SU-DHL-6 (cell line): ENCODE results near the gene AGFG2.

Experiments used
- H2AFZ ChIP-seq: fragments of 200-600 bp; sonication (generic); 2 replicates; pipeline ENCODE4 v1.6.1; 2014; ENCODE audit warnings: low read depth, mild to moderate bottlenecking, moderate library complexity, mixed read lengths, antibody characterized with exemption, low read length; ENCODE audit not compliant: severe bottlenecking
- H3F3A ChIP-seq: fragments of 200-600 bp; shearing (Covaris generic); 2 replicates; pipeline ENCODE4 v1.6.0; 2016; ENCODE audit warnings: antibody characterized with exemption, mild to moderate bottlenecking; ENCODE audit not compliant: insufficient read depth
- H3K27ac ChIP-seq: fragments of 200-600 bp; sonication (generic); 2 replicates; pipeline ENCODE4 v1.5.1; 2016; ENCODE audit warnings: low read depth, mild to moderate bottlenecking, low read length, moderate library complexity, mixed read lengths
- H3K27me3 ChIP-seq: fragments of 200-600 bp; sonication (generic), shearing (Covaris generic); 2 replicates; pipeline ENCODE4 v1.6.0; 2014; ENCODE audit warnings: mild to moderate bottlenecking, low read length
- H3K36me3 ChIP-seq: fragments of 200-600 bp; sonication (generic); 2 replicates; pipeline ENCODE4 v1.6.1; 2014; ENCODE audit warnings: mild to moderate bottlenecking, low read length, mixed read lengths
- H3K4me2 ChIP-seq: fragments of 300-600, 200-600 bp; shearing (Covaris generic), sonication (generic); 2 replicates; pipeline ENCODE4 v1.6.0; 2014; ENCODE audit warnings: low read length, low read depth, mild to moderate bottlenecking; ENCODE audit not compliant: poor library complexity, severe bottlenecking
- H3K4me3 ChIP-seq: fragments of 200-600 bp; sonication (generic); 2 replicates; pipeline ENCODE4 v1.5.1; 2014; ENCODE audit warnings: antibody characterized with exemption, low read length, mild to moderate bottlenecking, mixed read lengths; ENCODE audit not compliant: insufficient read depth, poor library complexity, severe bottlenecking
- H3K79me2 ChIP-seq: fragments of 200-600 bp; sonication (generic); 2 replicates; pipeline ENCODE4 v1.6.1; 2014; ENCODE audit warnings: mild to moderate bottlenecking, low read length, moderate library complexity; ENCODE audit not compliant: insufficient read depth
- H3K9ac ChIP-seq: fragments of 200-600 bp; sonication (generic); 2 replicates; pipeline ENCODE4 v1.7.0; 2014; ENCODE audit warnings: mild to moderate bottlenecking, low read length
- H3K9me2 ChIP-seq: fragments of 200-600 bp; sonication (generic); replicated peaks from 2 replicates; pipeline ENCODE4 v1.6.1; 2014; ENCODE audit warnings: low read length; ENCODE audit not compliant: insufficient read depth
- H3K9me3 ChIP-seq: fragments of 200-600 bp; sonication (generic); 2 replicates; pipeline ENCODE4 v1.6.1; 2014; ENCODE audit warnings: low read length, mixed read lengths; ENCODE audit not compliant: insufficient read depth
- H4K20me1 ChIP-seq: fragments of 200-600 bp; sonication (generic); 2 replicates; pipeline ENCODE4 v1.6.1; 2014; ENCODE audit warnings: low read depth, mild to moderate bottlenecking, antibody characterized with exemption, low read length, moderate library complexity, mixed read lengths
- EZH2phosphoT487 ChIP-seq: fragments of 200-600 bp; sonication (generic), shearing (Covaris generic); conservative IDR thresholded peaks from 2 replicates; pipeline ENCODE4 v1.6.1; 2018; ENCODE audit warnings: mild to moderate bottlenecking, antibody characterized with exemption, low read length, moderate library complexity, mixed read lengths
- TF ChIP-seq, protein P1 (sequence below): fragments of 200-600 bp; sonication (generic); IDR thresholded peaks from one replicate; pipeline ENCODE4 v1.5.1; 2017; ENCODE audit warnings: antibody characterized with exemption, mild to moderate bottlenecking, low read length, moderate library complexity; ENCODE audit not compliant: insufficient read depth, poor library complexity, severe bottlenecking

AGFG2 gene

GRCh38 chr7:100513212-100513810 lies 25.7 kb upstream of the AGFG2 start:
- H3K79me2 ChIP-seq, result no peaks in the 10 kb centered on the region
- H3K27me3 ChIP-seq, result no peaks in the 10 kb centered on the region
- H2AFZ ChIP-seq, result no peak overlapping the region
- H3K36me3 ChIP-seq, result no peaks in the 10 kb centered on the region
- no peaks in the 10 kb centered on the region for H3K9me3 ChIP-seq
- H4K20me1 ChIP-seq, result no peaks in the 10 kb centered on the region
- no peaks in the 10 kb centered on the region for H3F3A ChIP-seq
- no peak overlapping the region for H3K27ac ChIP-seq
- H3K4me3 ChIP-seq, result no peak overlapping the region
- TF ChIP-seq, protein P1, sequence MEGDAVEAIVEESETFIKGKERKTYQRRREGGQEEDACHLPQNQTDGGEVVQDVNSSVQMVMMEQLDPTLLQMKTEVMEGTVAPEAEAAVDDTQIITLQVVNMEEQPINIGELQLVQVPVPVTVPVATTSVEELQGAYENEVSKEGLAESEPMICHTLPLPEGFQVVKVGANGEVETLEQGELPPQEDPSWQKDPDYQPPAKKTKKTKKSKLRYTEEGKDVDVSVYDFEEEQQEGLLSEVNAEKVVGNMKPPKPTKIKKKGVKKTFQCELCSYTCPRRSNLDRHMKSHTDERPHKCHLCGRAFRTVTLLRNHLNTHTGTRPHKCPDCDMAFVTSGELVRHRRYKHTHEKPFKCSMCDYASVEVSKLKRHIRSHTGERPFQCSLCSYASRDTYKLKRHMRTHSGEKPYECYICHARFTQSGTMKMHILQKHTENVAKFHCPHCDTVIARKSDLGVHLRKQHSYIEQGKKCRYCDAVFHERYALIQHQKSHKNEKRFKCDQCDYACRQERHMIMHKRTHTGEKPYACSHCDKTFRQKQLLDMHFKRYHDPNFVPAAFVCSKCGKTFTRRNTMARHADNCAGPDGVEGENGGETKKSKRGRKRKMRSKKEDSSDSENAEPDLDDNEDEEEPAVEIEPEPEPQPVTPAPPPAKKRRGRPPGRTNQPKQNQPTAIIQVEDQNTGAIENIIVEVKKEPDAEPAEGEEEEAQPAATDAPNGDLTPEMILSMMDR, result no peak
- TF ChIP-seq EZH2phosphoT487, result no peak
- no peak overlapping the region for H3K9ac ChIP-seq
- no peak overlapping the region for H3K4me2 ChIP-seq
- H3K9me2 ChIP-seq, result no peaks in the 10 kb centered on the region

DNA sequence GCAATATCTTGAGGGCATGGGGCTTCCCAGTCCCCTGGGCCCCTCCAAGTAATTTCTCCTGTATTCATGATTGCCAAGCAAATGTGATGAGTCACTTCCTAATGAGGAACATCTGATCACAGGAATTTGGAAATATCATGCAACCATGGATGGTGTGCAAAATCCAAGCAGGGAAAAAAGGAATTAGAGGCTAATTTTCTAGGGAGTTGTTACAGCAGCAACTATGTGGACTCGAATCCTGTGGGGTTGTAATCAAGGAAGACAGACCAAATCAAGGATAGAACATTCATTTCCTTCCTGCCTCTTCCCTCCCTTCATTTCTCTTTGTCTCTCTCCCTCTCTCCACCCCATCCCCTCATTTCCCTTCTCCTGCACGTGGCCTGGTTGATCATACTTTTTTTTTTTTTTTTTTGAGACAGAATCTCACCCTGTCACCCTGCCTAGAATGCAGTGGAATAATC lies 23.9 kb upstream of the AGFG2 start:
- H3K9me2 ChIP-seq, result no peaks in the 10 kb centered on the region
- H3K79me2 ChIP-seq, result no peaks in the 10 kb centered on the region
- TF ChIP-seq, protein P1, result no peak
- no peak for TF ChIP-seq EZH2phosphoT487
- no peak overlapping the region for H2AFZ ChIP-seq
- no peak overlapping the region for H3K4me3 ChIP-seq
- no peak overlapping the region for H3K4me2 ChIP-seq
- H4K20me1 ChIP-seq, result no peaks in the 10 kb centered on the region
- no peaks in the 10 kb centered on the region for H3K36me3 ChIP-seq
- H3K27ac ChIP-seq, result no peak overlapping the region
- no peaks in the 10 kb centered on the region for H3K9me3 ChIP-seq
- no peaks in the 10 kb centered on the region for H3K27me3 ChIP-seq
- H3F3A ChIP-seq, result no peaks in the 10 kb centered on the region
- H3K9ac ChIP-seq, result no peak overlapping the region

DNA sequence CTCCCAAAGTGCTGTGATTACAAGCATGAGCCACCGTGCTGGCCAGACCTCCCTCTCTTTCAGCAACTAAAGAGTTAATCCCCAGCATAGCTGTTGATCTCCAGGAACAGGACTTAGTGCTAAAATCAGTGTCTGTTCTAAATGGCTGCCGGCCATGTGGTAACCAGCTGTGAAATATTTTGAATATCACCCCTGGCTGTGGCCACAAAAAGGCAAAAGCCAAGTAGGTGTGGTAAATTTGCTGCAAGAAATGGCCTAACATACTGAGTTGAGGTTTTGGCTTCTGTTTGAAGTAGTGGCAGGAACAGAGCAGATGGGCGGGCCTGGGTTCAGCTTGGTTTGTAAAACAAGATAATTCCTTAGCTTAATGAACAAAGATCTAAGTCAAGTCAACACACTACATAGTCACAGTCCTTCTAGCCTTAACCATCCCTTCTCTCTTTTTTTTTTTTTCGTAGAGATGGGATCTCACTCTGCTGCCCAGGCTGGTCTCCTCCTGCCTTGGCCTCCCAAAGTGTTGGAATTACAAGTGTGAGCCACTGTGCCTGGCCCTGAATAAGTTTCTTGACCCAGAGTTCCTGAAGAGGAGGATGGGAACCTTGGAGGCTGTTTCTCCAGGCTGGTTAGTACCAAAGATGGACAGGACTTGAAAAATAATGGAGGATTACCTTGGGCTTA lies 22.7 kb upstream of the AGFG2 start:
- Histone ChIP-seq H3K9me3 (no peaks in the 10 kb centered on the region), H3K27me3 (no peaks in the 10 kb centered on the region), H3K9me2 (no peaks in the 10 kb centered on the region), H3K4me2 (no peak overlapping the region), H3K27ac (no peak overlapping the region), H3K4me3 (no peak overlapping the region), H3K9ac (no peak overlapping the region), H3F3A (no peaks in the 10 kb centered on the region), H3K36me3 (no peaks in the 10 kb centered on the region), H4K20me1 (no peaks in the 10 kb centered on the region), H2AFZ (no peak overlapping the region), H3K79me2 (no peaks in the 10 kb centered on the region)
- no peak for TF ChIP-seq EZH2phosphoT487
- TF ChIP-seq, protein P1, result no peak
